ENCODE results near the gene RPL7A. TPM values are rescaled to one million over a fixed set of nuclear protein-coding genes. Genes with fewer than 3 reads are reported as not detected.

Gene RPL7A
- total RNA-seq, 1 experiment from 2014 or later = 904 TPM

DNA sequence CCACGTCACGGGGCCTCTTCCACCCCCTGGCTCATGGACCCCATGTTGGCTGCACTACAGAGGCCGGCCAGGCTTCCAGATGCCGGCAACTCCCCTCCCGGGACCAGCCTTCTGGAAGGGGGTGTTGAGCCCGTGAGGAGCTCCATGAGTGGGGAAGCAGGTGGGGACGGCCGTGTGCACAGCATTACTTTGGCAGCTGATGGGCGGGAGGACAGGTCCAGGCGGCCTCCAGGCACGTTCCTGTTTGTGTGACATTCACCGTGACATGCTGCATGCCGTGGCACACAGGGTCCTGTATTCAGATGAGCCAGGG is 43.9 kb upstream of the RPL7A start:
- CTCF ChIA-PET = no interaction called here
- intact Hi-C loops (cut with micrococcal nuclease; ENCODE audit: unreplicated experiment) = no loop called here
- Mint-ChIP-seq H3K36me3 (ENCODE audit: insufficient read depth, unreplicated experiment) (no peaks in the 10 kb centered on the region), H3K27ac (ENCODE audit: unreplicated experiment) (no peak overlapping the region), H3K4me1 (ENCODE audit: low read depth, unreplicated experiment) (no peaks in the 10 kb centered on the region), H3K4me3 (ENCODE audit: low read depth, unreplicated experiment) (no peak overlapping the region), H3K27me3 (ENCODE audit: unreplicated experiment) (peaks cover 62% of the 10 kb centered on the region), H3K9me3 (ENCODE audit: low read depth, unreplicated experiment) (no peaks in the 10 kb centered on the region)
- BruUV-seq (replicated peaks) = no TSS peak
- TF ChIP-seq, protein P1, sequence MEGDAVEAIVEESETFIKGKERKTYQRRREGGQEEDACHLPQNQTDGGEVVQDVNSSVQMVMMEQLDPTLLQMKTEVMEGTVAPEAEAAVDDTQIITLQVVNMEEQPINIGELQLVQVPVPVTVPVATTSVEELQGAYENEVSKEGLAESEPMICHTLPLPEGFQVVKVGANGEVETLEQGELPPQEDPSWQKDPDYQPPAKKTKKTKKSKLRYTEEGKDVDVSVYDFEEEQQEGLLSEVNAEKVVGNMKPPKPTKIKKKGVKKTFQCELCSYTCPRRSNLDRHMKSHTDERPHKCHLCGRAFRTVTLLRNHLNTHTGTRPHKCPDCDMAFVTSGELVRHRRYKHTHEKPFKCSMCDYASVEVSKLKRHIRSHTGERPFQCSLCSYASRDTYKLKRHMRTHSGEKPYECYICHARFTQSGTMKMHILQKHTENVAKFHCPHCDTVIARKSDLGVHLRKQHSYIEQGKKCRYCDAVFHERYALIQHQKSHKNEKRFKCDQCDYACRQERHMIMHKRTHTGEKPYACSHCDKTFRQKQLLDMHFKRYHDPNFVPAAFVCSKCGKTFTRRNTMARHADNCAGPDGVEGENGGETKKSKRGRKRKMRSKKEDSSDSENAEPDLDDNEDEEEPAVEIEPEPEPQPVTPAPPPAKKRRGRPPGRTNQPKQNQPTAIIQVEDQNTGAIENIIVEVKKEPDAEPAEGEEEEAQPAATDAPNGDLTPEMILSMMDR (IDR thresholded peaks at IDR 0.05; ENCODE audit: unreplicated experiment) = no peak
- DNase-seq = no peak

DNA sequence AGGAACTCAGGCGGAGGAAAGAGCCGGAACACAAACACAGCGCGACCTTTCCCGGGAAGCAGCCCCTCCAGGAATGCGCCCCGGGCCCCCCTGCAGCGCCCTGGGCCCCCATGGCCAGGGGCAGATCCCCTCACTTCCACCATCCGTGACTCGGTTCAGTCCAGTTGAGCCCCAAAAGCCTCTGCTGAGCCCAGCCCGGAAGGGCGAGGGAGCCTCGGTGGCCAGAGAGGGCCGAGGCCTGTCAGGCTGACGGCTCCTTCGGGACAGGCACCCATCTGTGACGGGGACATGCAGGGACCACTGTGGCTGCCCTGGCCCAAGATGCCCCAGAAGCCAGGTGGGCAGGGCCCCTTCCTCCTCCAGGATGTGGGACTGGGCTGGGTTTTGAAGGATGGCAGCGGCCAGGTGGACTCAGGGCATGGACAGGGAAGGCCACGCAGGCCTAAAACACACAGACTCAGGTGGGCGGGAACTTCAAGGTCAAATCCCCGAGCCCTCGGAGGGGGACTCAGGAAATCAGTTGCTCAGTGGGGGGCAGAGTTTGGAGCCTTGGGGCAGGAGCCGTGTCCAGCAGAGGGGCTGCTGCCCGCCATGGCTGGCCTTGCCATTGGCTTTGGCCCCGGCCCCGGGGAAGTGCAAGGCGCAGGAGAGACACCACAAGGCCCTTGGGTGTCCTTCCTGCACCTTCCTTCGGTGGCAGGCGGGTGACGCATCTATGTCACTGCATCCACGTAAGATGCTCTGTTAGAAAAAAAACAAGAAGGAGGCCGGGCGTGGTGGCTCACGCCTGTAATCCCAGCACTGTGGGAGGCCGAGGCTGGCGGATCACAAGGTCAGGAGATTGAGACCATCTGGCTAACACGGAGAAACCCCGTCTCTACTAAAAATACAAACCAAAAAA is 43.3 kb upstream of the RPL7A start:
- Mint-ChIP-seq H3K9me3 (ENCODE audit: low read depth, unreplicated experiment) (peaks cover 5% of the 10 kb centered on the region), H3K4me3 (ENCODE audit: low read depth, unreplicated experiment) (no peak overlapping the region), H3K36me3 (ENCODE audit: insufficient read depth, unreplicated experiment) (no peaks in the 10 kb centered on the region), H3K27me3 (ENCODE audit: unreplicated experiment) (peaks cover 62% of the 10 kb centered on the region), H3K4me1 (ENCODE audit: low read depth, unreplicated experiment) (no peaks in the 10 kb centered on the region), H3K27ac (ENCODE audit: unreplicated experiment) (no peak overlapping the region)
- CTCF ChIA-PET = no interaction called here
- no TSS peak for BruUV-seq (replicated peaks)
- intact Hi-C loops (cut with micrococcal nuclease; ENCODE audit: unreplicated experiment) = no loop called here
- no peak for DNase-seq
- TF ChIP-seq, protein P1 (IDR thresholded peaks at IDR 0.05; ENCODE audit: unreplicated experiment) = no peak

- TF ChIP-seq, protein P1 (IDR thresholded peaks at IDR 0.05; ENCODE audit: unreplicated experiment) = no peak
- H3K4me1 Mint-ChIP-seq (ENCODE audit: low read depth, unreplicated experiment) = no peaks in the 10 kb centered on the region
- CTCF ChIA-PET = no interaction called here
- intact Hi-C loops (cut with micrococcal nuclease; ENCODE audit: unreplicated experiment) = no loop called here
- peaks cover 69% of the 10 kb centered on the region for H3K27me3 Mint-ChIP-seq (ENCODE audit: unreplicated experiment)
- no peak overlapping the region for H3K4me3 Mint-ChIP-seq (ENCODE audit: low read depth, unreplicated experiment)
- H3K27ac Mint-ChIP-seq (ENCODE audit: unreplicated experiment) = no peak overlapping the region
- H3K36me3 Mint-ChIP-seq (ENCODE audit: insufficient read depth, unreplicated experiment) = no peaks in the 10 kb centered on the region
- no peak for DNase-seq
- peaks cover 7% of the 10 kb centered on the region for H3K9me3 Mint-ChIP-seq (ENCODE audit: low read depth, unreplicated experiment)
- no TSS peak for BruUV-seq (replicated peaks)
These were observed 42.3 kb upstream of the RPL7A start for GRCh38 chr9:133305731-133306130.

DNA sequence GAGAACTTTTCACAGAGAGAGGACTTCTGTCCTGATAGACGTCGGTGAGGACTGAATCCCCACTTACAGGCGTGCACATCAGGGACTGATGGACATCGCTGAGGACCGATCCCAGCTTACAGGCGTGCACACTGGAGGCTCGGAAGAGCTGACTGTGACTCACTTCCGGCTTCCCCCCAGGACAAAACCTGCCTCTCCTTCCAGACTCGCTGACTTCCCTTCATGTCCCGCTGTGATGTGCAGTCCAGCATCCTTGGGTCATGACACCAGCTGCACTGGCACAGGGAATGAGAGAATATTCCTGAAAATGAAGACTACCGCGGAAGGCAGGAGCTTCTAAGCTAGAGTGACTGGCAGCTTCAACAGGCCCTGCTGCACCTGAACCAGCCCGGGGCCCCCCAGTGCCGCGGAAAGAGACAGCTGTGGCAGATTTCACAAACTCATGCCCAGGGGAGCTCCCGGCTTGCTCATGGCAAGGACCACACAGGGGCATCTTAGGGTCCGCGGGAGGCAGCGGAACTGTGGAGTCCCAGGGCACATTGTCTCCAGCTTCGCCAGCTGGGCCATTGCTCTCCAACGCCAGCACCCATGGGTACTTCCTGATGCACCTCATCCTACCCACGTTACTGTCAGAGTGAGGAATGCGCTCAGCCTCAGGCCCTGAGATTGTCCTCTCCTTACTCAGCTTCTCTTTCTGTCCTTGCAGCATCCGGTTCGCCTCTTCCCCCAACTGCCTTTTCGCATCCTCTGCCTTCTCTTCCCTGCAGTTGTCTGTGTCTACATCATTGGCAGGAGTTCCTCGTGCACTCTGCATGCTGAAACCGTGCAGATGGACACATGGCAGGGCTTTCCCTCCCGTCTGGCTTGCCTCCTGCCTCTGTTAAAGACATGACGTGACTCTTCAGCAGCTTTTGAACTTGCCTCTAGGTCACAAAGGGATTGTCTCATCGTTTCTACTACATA is 41.5 kb upstream of the RPL7A start:
- TF ChIP-seq, protein P1 (IDR thresholded peaks at IDR 0.05; ENCODE audit: unreplicated experiment) = no peak
- intact Hi-C loops (cut with micrococcal nuclease; ENCODE audit: unreplicated experiment) = no loop called here
- H3K27ac Mint-ChIP-seq (ENCODE audit: unreplicated experiment) = no peak overlapping the region
- CTCF ChIA-PET = no interaction called here
- no peaks in the 10 kb centered on the region for H3K36me3 Mint-ChIP-seq (ENCODE audit: insufficient read depth, unreplicated experiment)
- H3K27me3 Mint-ChIP-seq (ENCODE audit: unreplicated experiment) = peaks cover 73% of the 10 kb centered on the region
- no peak for DNase-seq
- no peaks in the 10 kb centered on the region for H3K4me1 Mint-ChIP-seq (ENCODE audit: low read depth, unreplicated experiment)
- H3K4me3 Mint-ChIP-seq (ENCODE audit: low read depth, unreplicated experiment) = no peak overlapping the region
- BruUV-seq (replicated peaks) = no TSS peak
- H3K9me3 Mint-ChIP-seq (ENCODE audit: low read depth, unreplicated experiment) = peaks cover 7% of the 10 kb centered on the region

Measured in Calu3 (cell line).